NK-92 (cell line): ENCODE results near the gene TMEM259.

Source experiments
- DNase-seq: peaks from one replicate; lab custom pipeline; 2025; ENCODE audit not compliant: unreplicated experiment; lab: John Stamatoyannopoulos, UW

Gene TMEM259

DNA sequence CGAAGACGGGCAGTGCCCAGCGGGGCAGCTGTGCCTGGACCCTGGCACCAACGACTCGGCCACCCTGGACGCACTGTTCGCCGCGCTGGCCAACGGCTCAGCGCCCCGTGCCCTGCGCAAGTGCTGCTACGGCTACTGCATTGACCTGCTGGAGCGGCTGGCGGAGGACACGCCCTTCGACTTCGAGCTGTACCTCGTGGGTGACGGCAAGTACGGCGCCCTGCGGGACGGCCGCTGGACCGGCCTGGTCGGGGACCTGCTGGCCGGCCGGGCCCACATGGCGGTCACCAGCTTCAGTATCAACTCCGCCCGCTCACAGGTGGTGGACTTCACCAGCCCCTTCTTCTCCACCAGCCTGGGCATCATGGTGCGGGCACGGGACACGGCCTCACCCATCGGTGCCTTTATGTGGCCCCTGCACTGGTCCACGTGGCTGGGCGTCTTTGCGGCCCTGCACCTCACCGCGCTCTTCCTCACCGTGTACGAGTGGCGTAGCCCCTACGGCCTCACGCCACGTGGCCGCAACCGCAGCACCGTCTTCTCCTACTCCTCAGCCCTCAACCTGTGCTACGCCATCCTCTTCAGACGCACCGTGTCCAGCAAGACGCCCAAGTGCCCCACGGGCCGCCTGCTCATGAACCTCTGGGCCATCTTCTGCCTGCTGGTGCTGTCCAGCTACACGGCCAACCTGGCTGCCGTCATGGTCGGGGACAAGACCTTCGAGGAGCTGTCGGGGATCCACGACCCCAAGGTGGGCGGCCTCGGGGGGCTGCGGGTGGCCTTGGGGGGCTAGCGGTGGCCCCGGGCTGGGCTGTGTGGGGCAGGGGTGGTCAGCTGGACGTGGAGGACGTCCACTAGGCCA lies 15.9 kb downstream of the TMEM259 start:
- no peak for DNase-seq

DNA sequence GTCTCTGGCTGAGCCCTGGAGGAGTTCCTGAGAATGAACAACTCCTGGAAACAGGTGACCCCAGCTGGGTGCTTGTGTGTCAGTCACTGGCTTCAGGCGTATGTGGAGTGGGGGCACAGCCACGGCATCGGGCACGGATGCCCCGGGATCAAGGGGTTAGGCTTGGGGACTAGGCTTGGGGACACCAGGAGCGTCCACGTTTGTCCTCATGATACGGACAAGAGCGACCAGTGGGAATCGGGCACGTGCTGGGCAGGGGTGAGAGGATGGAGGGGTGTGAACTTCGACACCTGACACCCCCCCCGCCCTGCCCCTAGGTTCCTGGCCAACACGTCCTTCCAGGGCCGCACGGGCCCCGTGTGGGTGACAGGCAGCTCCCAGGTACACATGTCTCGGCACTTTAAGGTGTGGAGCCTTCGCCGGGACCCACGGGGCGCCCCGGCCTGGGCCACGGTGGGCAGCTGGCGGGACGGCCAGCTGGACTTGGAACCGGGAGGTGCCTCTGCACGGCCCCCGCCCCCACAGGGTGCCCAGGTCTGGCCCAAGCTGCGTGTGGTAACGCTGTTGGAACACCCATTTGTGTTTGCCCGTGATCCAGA lies 16.6 kb downstream of the TMEM259 start:
- DNase-seq, result no peak

DNA sequence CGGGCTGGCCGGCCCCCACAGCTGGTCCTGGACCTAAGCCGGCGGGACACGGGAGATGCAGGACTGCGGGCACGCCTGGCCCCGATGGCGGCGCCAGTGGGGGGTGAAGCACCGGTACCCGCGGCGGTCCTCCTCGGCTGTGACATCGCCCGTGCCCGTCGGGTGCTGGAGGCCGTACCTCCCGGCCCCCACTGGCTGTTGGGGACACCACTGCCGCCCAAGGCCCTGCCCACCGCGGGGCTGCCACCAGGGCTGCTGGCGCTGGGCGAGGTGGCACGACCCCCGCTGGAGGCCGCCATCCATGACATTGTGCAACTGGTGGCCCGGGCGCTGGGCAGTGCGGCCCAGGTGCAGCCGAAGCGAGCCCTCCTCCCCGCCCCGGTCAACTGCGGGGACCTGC lies 17.6 kb downstream of the TMEM259 start:
- DNase-seq, result no peak

DNA sequence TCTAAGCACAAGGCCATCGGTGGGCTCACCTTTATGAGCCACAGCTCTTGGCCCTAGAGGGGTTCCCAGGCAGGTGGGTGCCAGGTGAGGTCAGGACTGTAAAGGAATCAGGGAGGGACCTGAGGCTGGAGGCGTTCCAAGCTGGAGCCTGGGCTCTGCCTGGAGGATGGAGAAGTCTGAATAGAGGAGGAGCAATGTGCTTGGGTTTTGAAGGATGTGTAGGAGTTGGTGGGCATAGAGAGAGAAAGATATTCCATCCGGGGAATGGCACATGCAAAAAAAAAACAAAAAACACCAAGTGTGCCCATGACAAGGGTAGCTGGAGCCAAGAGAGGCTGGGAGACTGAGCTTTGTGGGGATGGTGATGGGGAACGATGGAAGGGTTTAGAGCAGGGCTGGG lies 18.3 kb downstream of the TMEM259 start:
- no peak for DNase-seq

DNA sequence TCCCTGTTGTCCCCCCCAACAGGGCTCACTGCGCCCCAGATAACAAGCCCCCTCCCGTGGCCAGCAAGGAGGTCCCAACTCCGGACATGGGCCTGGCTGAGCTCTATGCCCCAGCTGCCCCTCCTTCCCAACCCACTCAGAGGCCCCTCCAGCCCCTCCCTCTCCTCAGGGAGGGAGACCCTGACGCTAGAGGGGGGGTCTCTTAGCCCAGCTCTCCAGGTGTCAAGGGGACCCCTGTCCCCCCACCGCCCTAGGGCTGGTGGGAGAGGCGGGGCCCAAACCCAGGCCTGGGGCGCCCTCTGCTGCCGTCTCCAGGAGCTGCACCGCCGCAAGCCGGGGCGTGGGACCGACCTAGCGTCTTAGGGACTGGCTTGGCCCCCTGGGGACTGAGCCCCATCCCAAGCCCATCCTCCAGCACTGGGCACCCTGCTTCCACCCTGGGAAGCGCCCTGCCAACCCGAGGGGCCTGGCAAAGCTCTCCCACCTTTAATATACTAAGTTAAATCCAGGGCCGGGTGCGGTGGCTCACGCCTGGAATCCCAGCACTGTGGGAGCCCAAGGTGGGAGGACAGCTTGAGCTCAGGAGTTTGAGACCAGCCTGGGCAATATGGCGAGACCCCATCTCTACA lies 19.3 kb downstream of the TMEM259 start:
- no peak for DNase-seq

DNA sequence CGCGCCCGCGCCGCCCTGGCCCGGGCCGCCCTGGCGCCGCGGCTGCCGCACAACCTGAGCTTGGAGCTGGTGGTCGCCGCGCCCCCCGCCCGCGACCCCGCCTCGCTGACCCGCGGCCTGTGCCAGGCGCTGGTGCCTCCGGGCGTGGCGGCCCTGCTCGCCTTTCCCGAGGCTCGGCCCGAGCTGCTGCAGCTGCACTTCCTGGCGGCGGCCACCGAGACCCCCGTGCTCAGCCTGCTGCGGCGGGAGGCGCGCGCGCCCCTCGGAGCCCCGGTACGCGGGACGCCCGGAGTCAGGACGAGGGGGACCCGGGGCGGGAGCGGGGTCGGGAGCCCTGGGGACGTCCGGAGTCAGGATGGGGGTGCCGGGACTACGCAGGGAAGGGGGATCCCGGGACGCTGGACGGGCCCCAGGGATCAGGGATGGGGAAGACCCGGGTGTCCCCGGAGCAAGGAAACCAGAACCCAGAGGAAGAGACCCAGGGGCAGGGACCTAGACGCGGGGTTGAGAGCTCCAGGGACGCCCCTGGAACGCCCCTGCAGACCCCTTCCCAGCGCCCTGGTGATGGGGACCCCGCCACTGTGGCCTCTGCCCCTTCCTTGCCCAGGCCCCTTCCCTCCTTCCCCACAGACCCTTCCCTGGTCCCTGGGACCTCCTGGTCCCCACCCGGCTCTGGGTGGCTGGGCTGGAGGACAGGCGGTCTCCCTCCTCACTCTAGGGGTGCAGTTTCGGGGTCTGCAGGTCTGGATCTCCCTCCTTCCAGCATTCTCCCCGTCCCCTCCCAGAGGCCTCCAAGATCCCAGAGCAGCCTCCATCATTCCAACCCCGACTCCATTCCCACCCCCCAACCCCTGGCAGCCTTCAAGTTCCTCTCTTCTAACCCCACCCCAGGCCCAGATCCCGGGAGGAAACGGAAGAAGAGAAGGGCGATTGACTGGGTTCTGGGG lies 20.1 kb downstream of the TMEM259 start:
- DNase-seq, result no peak

DNA sequence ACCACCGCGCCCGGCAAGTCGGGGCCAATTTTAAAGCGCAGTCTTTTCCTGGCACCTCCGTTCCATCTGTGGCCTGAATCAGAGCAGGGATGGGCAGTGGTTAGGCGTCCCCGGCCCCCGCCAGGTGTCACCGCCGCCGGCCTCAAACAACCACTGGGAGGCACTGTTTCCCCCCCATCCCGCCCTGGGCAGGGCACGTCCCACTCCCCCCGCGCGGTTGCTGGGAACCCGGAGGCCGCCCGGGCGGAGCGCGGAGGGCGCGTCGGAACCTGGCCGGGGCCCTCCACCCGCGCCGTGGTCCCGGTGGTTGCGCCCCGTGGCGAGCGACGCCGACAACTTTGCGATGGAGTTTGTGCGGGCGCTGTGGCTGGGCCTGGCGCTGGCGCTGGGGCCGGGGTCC lies 20.8 kb downstream of the TMEM259 start, which contains the start of gene GRIN3B:
Gene GRIN3B (plus strand): TSS at position 325 of the 400 bp plus-strand sequence. CDS start 19 bp downstream, at position 344.
- no peak for DNase-seq

DNA sequence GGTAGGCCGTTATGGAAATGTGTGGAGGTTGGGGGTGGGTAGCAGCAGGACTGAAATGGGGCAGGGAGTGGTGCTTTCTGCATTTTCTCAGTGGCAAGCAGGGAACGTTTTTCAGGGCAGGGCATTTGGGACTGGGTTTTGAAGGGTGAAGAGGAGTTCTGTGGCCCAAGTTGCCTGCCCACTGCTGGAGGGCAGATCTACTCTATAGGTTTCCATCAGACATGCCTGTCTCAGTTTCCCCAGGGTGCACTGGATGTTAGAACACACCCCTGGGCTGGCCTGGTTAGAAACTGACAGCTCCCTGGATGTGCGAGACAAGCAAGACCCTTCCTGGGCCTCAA lies 21.6 kb downstream of the TMEM259 start:
- no peak for DNase-seq

DNA sequence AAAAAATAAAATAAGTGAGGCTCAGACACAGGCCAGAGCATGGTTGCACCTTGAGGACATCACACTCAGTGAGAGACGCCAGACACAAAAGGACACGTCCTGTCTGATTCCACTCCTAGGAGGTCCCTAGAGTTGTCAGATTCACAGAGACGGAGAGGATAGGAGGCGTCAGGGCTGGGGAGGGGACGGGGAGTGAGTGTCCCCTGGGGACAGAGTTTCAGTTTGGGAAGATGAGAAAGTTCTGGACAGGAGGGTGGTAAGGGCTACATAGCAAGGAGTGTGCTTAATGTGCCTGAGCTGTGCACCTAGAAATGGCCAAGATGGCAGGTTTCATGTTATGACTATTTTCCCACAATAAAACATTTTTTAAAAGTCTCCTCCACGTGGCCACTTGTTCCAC lies 22.9 kb downstream of the TMEM259 start:
- DNase-seq, result no peak

DNA sequence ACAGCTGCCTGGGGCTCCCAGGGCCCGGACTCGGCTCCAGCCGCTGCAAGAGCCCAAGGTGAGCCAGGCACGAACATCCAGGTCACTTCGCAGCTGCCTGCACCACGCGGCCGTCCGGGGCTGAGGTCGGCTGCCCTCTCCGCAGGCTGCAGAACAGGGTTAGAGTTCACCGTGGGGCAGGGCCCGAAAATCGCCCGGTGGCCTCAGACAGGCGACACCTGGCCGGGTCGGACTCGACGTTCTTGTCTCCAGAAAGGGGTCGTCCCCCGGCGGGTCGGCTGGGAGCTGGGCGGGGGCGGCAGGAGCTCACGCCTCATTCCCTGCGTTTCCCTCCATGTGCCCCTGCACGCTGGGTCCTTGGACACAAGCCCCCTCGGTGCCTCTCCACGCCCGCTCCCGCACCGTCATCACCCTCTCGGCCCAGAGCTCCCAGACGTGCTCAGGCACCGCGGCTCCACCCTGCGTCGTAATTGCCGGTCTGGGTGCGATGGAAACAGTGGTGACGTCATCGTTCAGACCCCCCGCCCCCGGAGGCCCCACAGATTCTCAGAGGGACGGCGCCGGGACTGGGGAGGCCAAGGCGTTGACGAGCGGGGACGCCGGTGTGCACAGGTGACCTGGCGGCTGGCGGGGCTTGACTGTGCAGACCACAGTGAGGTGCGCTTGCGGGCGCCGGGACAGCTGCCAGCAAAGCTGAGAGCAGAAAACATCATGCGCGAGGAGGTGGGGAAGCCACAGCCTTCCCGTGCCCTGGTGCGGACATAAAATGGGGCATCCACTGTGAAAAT lies 24.7 kb downstream of the TMEM259 start:
- no peak for DNase-seq

DNA sequence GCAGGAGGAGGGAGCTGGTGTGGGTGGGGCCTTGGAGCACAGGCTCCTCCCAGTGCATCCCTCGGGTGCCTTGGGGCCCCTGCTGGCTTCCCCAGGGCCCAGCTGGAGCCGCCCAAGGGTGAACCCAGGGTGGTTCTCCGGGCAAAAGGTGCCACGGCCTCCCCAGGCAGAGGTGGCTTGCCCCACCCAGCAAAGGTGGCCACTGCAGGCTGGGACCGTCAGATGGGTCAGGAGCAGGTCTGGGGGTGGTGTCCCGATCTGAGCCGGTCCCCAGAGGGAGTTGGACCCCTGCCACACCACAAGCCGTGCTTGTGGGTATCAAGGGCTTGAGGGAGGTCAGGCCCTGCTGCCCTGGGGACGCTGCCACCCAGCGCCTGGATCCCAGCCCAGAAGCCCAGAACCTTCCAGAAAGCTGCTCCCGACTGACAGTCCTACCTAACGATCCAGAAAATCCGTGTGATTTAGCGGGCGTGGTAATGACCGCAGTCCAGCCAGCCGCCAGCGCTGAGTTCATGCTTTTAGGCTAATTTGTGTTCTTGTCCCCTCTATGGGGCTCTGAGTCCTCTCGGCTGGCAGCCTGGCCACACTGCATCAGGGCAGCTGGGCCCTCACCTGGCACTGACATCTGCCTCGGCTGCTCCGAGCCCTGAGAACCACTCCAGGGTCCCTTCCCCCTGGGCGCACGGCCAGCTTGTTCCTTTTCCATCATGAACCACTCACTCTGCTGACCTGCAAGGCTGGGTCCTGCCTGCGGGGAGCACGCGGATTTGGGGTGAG lies 25.7 kb downstream of the TMEM259 start:
- no peak for DNase-seq

DNA sequence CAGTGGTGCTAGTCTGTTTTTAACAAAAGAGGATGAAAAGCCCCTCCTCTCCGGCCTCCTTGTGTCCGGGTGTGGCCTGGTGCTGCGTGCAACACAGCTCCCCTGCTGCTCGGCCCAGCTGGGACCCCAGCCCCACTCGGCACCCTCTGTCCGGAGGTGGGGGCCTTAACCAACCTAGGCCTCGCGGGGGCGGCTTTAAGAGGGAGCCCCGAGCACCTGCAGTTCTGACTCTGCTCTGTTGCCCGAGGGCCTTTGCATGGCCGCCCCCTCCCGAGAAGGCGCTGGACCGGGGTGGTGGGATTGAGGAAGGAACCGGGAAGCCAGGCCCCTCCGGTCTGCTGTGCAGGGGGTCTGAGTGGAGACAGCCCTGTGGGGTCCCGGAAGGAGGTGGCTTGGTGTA lies 26.4 kb downstream of the TMEM259 start:
- DNase-seq, result no peak

DNA sequence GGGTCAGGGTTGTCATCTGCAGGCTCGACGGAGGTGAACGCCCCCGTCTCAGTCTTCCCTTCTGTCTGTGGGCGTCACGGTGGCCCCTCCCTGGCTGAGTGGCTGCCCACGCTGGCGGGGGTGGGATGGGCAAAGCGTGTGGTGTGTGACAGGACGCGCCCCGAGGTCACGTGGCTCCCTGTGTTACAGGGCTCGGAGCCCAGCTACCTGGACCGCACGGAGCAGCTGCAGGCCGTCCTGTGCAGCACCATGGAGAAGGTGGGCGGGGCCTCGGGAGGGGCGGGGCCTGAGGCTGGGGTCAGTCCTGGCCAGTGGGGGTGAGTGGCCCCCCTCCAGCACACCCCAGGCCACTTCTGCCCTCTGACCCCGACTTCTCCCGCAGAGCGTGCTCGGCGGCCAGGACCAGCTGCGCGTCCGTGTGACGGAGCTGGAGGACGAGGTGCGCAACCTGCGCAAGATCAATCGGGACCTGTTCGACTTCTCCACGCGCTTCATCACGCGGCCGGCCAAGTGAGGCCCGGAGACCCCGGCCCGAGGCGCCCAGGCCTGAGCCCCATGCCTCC lies 27.0 kb downstream of the TMEM259 start:
- DNase-seq, result no peak

DNA sequence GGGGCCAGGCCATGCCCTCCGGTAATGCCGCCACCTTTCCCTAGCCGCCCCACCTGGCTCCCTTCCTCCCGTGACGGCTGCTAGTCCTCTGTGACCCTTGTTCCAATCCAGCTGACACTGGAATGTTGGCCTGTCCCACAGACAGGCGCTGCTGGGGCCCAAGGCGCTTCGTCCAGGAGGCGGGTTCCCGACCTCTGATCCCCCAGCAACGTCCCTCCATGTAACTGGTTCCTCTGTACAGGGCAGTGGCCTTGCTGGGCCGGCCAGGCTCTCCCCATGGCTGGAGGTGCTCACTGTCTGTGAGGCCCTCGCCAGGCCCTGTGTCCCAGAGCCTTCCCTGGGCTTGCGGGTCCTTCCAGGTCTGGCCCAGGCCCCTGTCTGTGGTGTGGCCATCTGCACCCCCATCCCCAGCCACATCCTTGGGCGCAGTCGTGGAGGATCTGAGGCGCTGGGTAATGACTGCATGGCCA lies 27.5 kb downstream of the TMEM259 start:
- DNase-seq, result no peak

DNA sequence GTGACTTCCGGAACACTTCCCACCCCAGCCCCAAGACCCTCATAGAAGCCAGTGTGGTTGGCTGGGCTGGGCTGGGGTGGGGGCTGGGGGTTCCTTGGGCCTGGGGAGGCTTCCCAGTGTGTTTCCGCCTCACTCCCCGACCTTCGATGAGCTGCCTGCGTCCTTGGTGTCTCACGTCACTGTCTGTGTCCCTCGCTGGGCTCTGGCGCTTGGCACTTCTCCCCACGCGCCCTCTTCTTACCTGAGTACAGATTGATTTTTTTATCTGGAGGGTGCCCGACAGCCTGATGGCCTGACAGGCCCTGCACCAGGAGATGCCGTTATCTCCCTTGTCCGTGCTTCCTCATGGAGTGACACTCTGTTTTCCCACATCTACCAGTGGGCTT lies 28.3 kb downstream of the TMEM259 start:
- no peak for DNase-seq

DNA sequence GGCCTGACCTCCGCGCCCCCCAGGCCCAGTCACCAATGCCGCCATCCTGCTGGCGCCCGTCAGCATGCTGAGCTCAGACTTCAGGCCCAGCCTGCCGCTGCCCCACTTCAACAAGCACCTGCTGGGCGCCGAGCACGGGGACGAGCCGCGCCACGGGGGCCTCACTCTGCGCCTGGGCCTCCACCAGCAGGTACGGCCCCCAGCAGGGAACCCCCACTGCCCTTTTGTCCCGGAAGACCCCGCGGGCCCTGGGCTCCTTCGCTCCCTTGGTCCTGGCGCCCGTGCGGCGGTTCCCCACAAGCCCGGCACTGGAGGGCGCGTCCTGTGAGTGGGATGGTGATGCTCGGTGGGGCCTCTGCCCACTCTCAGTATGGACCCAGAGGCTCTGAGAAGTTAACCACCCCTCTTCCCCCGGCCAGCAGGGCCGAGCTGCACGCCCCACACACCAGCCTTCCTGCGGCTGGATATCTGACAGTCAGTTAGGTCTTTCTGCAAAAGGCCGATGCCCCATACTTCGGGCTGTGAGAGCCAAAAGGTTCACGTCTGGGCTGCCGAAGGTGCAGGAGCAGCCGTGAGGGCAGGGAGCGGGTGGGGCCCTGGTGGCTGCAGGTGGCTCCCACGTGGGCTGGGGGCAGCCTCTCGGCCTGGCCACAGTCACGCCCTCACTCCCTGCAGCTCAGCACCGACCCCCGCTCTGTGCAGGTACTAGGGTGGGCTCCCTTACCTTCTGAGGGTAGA lies 28.8 kb downstream of the TMEM259 start:
- DNase-seq, result no peak

DNA sequence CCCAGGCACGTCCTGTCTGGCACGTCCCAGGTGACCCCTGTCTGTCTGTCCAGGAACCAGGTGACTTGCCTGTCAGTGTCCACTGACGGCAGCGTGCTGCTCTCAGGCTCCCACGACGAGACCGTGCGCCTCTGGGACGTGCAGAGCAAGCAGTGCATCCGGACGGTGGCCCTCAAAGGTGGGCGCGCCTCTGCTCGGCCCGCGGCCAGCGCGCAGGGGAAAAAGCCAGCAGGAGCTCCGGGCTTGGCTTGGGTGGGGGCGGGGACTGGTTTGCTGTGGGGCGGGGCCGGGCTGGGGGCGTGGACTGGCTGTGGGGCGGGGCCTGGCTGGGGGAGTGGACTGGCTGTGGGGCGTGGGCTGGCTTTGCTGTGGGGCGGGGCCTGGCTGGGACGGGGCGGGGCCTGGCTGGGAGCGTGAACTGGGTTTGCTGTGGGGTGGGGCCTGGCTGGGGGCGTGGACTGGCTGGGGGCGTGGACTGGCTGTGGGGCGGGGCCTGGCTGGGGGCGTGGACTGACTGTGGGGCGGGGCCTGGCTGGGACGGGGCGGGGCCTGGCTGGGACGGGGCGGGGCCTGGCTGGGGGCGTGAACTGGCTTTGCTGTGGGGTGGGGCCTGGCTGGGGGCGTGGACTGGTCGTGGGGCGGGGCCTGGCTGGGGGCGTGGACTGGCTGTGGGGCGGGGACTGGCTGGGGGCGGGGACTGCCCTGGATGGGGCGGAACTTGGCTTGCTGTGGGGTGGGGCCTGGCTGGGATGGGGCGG lies 29.6 kb downstream of the TMEM259 start:
- DNase-seq, result no peak

DNA sequence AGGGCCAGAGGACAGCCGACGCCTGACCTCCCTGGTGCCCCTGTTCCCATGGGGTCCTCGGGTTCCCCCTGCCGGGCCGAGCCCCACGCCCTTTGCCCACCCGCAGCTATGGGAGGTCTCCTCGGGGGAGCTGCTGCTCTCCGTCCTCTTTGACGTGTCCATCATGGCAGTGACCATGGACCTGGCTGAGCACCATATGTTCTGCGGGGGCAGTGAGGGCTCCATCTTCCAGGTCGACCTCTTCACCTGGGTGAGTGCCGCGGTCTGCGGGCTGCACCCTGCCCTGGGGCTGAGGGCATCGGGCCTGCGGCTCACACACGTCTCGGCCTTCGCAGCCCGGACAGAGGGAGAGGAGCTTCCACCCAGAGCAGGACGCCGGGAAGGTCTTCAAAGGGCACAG lies 30.2 kb downstream of the TMEM259 start:
- no peak for DNase-seq
